Lower lobe of right lung (tissue), 2 donors: ENCODE results near the gene PIGN. TPM values are rescaled to one million over a fixed set of nuclear protein-coding genes. Genes with fewer than 3 reads are reported as not detected.
"Not testable (repeated sequence)": the region's sequence is repeated elsewhere in the genome, so short reads cannot be mapped to it uniquely, and the experiment has no call there.

Experiments used
- ATAC-seq, 2 donors: fragments of 200-7000 bp; cut with Tn5 transposase; one replicate each; pipeline ENCODE4 v1.9.1; 2020 to 2022; ENCODE audit warnings: mild to moderate bottlenecking in 2 of 2, moderate library complexity in 2 of 2
- DNase-seq: peaks from one replicate; pipeline ENCODE4 v3.0.0-alpha.2; 2020
- H3K27ac ChIP-seq: fragments of 200-600 bp; one replicate; pipeline ENCODE4 v1.8.0; 2022
- H3K27me3 ChIP-seq: fragments of 200-600 bp; one replicate; pipeline ENCODE4 v1.8.0; 2022; ENCODE audit warnings: low read depth
- H3K36me3 ChIP-seq: fragments of 200-600 bp; one replicate; pipeline ENCODE4 v1.8.0; 2022; ENCODE audit warnings: mild to moderate bottlenecking
- H3K4me1 ChIP-seq: fragments of 200-600 bp; one replicate; pipeline ENCODE4 v1.8.0; 2022
- H3K4me3 ChIP-seq: fragments of 200-600 bp; one replicate; pipeline ENCODE4 v1.8.0; 2022; ENCODE audit warnings: mild to moderate bottlenecking
- H3K9me3 ChIP-seq: fragments of 200-600 bp; one replicate; pipeline ENCODE4 v1.8.0; 2022
- CTCF ChIP-seq: fragments of 200-600 bp; IDR thresholded peaks from one replicate; pipeline ENCODE4 v1.8.0; 2022; ENCODE audit warnings: antibody characterized with exemption, mild to moderate bottlenecking
- intact Hi-C: fragments of 100-400 bp; cut with DNase I; formaldehyde crosslinking; loops from one replicate; pipeline ENCODE4 v1.11.0; 2022
- total RNA-seq: library from RNA; stranded (reverse); fragmentation: NEBNext Ultra II Directional; extraction: Animal tissue kit (Norgen Biotek cat#: 25700); gene quantifications from one replicate; pipeline ENCODE4 v1.2.1, GENCODE V29; 2021
- donor health status: DM: no; HTN: yes; CAD: no; lungs with severe emphysema.

PIGN gene
- total RNA-seq, 1 donor from 2014 or later: 25.9 TPM

GRCh38 chr18:62182220-62182619 lies 4.6 kb downstream of the PIGN start:
- TF ChIP-seq CTCF: no peak
- ATAC-seq (no peak), DNase-seq (no peak)
- Histone ChIP-seq H3K27me3 (no peaks in the 10 kb centered on the region), H3K4me3 (no peak overlapping the region), H3K27ac (no peak overlapping the region), H3K9me3 (no peaks in the 10 kb centered on the region), H3K4me1 (peaks cover 19% of the 10 kb centered on the region), H3K36me3 (no peaks in the 10 kb centered on the region)
- intact Hi-C loops: no loop called here

GRCh38 chr18:62179213-62179612 lies 7.6 kb downstream of the PIGN start:
- Histone ChIP-seq H3K27ac (no peak overlapping the region), H3K4me3 (no peak overlapping the region), H3K27me3 (no peaks in the 10 kb centered on the region), H3K9me3 (no peaks in the 10 kb centered on the region), H3K4me1 (no peaks in the 10 kb centered on the region), H3K36me3 (no peaks in the 10 kb centered on the region)
- no peak for TF ChIP-seq CTCF
- DNase-seq: no peak
- intact Hi-C loops: no loop called here
- ATAC-seq: no peak

GRCh38 chr18:62177271-62177670 lies 9.6 kb downstream of the PIGN start:
- TF ChIP-seq CTCF: no peak
- no peak overlapping the region for H3K4me3 ChIP-seq
- no peaks in the 10 kb centered on the region for H3K4me1 ChIP-seq
- DNase-seq (no peak), ATAC-seq (no peak)
- intact Hi-C loops: no loop called here
- H3K27me3 ChIP-seq: no peaks in the 10 kb centered on the region
- H3K36me3 ChIP-seq: no peaks in the 10 kb centered on the region
- H3K9me3 ChIP-seq: no peaks in the 10 kb centered on the region
- H3K27ac ChIP-seq: no peak overlapping the region

GRCh38 chr18:62175521-62175920 lies 11.3 kb downstream of the PIGN start:
- TF ChIP-seq CTCF: no peak
- Histone ChIP-seq H3K36me3 (no peaks in the 10 kb centered on the region), H3K4me1 (no peaks in the 10 kb centered on the region), H3K27ac (no peak overlapping the region), H3K9me3 (no peaks in the 10 kb centered on the region), H3K4me3 (no peak overlapping the region), H3K27me3 (no peaks in the 10 kb centered on the region)
- intact Hi-C loops: no loop called here
- DNase-seq: no peak
- no peak for ATAC-seq

- ATAC-seq: no peak
- H3K27me3 ChIP-seq: no peaks in the 10 kb centered on the region
- no peaks in the 10 kb centered on the region for H3K9me3 ChIP-seq
- no peak overlapping the region for H3K4me3 ChIP-seq
- no peaks in the 10 kb centered on the region for H3K4me1 ChIP-seq
- TF ChIP-seq CTCF: no peak
- H3K27ac ChIP-seq: no peak overlapping the region
- intact Hi-C loops: no loop called here
- H3K36me3 ChIP-seq: no peaks in the 10 kb centered on the region
- DNase-seq: no peak
Measured at GRCh38 chr18:62172298-62172697, 14.6 kb downstream of the PIGN start.

- no peak for TF ChIP-seq CTCF
- no peak overlapping the region for H3K27ac ChIP-seq
- no peaks in the 10 kb centered on the region for H3K36me3 ChIP-seq
- intact Hi-C loops: no loop called here
- DNase-seq (no peak), ATAC-seq (no peak)
- no peaks in the 10 kb centered on the region for H3K27me3 ChIP-seq
- H3K4me1 ChIP-seq: no peaks in the 10 kb centered on the region
- no peak overlapping the region for H3K4me3 ChIP-seq
- H3K9me3 ChIP-seq: no peaks in the 10 kb centered on the region
Measured at GRCh38 chr18:62170857-62171256, 16.0 kb downstream of the PIGN start.

GRCh38 chr18:62166524-62166923 lies 20.3 kb downstream of the PIGN start:
- intact Hi-C loops, H3K9me3 ChIP-seq, H3K4me3 ChIP-seq, H3K27ac ChIP-seq, H3K4me1 ChIP-seq, DNase-seq, H3K27me3 ChIP-seq, H3K36me3 ChIP-seq, ATAC-seq: not testable (repeated sequence)
